NCI-H2196 (cell line): Measurements from ENCODE around the gene KCNK15.

Experiments
- DNase-seq: peaks from one replicate; lab custom pipeline; 2025; ENCODE audit not compliant: unreplicated experiment; lab: John Stamatoyannopoulos, UW

Gene KCNK15

GRCh38 chr20:44788706-44789456 lies 43.2 kb downstream of the KCNK15 start:
- no peak for DNase-seq

- no peak for DNase-seq
Observed at GRCh38 chr20:44790638-44791393, 45.2 kb downstream of the KCNK15 start.

- DNase-seq: no peak
Observed at GRCh38 chr20:44792796-44793195, 47.1 kb downstream of the KCNK15 start.

- no peak for DNase-seq
Observed at GRCh38 chr20:44795836-44796235, 50.2 kb downstream of the KCNK15 start.

GRCh38 chr20:44796311-44796710 lies 50.6 kb downstream of the KCNK15 start:
- no peak for DNase-seq

- DNase-seq: no peak
Observed at GRCh38 chr20:44796758-44797457, 51.2 kb downstream of the KCNK15 start.

GRCh38 chr20:44799691-44800090 lies 54.0 kb downstream of the KCNK15 start:
- no peak for DNase-seq

GRCh38 chr20:44800391-44801046 lies 54.9 kb downstream of the KCNK15 start:
- no peak for DNase-seq
